IMR-90 (cell line): ENCODE data around the gene SNRK. TPM values are rescaled to one million over a fixed set of nuclear protein-coding genes. Genes with fewer than 3 reads are reported as not detected.

Experiments used
- ATAC-seq: fragments of 200-7000 bp; cut with Tn5 transposase; 2 replicates; pipeline ENCODE4 v1.9.1; 2020; ENCODE audit warnings: low read depth, mild to moderate bottlenecking, moderate library complexity
- BruUV-seq: library from RNA; stranded (reverse); fragments of 400-500 nt; replicated peaks from 2 replicates; lab custom pipeline; 2021; lab: Mats Ljungman, UMichigan
- CTCF ChIA-PET: fragments of 300-600 bp; formaldehyde crosslinking; extraction: SDS; loops from one replicate; lab custom pipeline; 2021; ENCODE audit warnings: antibody characterized with exemption; lab: Yijun Ruan, JAX
- POLR2A ChIA-PET: fragments of 300-600 bp; sonication (Branson Sonifier 250); formaldehyde crosslinking; loops from one replicate; lab custom pipeline; 2022; ENCODE audit warnings: antibody characterized with exemption; ENCODE audit not compliant: unreplicated experiment; lab: Charles Lee
- DNase-seq: peaks from one replicate; pipeline ENCODE4 v3.0.0; 2013
- H2AFZ ChIP-seq: replicated peaks from 2 replicates; pipeline ENCODE3; 2013; ENCODE audit warnings: low read length, mild to moderate bottlenecking; ENCODE audit not compliant: poor library complexity
- H2AK5ac ChIP-seq: 2 replicates; pipeline ENCODE4 v1.6.1; 2013; ENCODE audit warnings: low read depth, low read length, inconsistent platforms
- H2AK9ac ChIP-seq: replicated peaks from 2 replicates; pipeline ENCODE3; 2013; ENCODE audit warnings: mild to moderate bottlenecking, low read depth, low read length, moderate library complexity; ENCODE audit not compliant: poor library complexity
- H2BK120ac ChIP-seq: 2 replicates; pipeline ENCODE4 v1.6.1; 2013; ENCODE audit warnings: low read depth, low read length, inconsistent platforms
- H2BK15ac ChIP-seq: 3 replicates; pipeline ENCODE4 v1.6.1; 2013; ENCODE audit warnings: low read depth, low read length, inconsistent platforms
- H2BK20ac ChIP-seq: 2 replicates; pipeline ENCODE4 v1.6.1; 2013; ENCODE audit warnings: low read depth, mild to moderate bottlenecking, inconsistent platforms, low read length, moderate library complexity
- H2BK5ac ChIP-seq: 2 replicates; pipeline ENCODE4 v1.6.1; 2013; ENCODE audit warnings: mild to moderate bottlenecking, low read depth, low read length, inconsistent platforms; ENCODE audit not compliant: poor library complexity, severe bottlenecking
- H3K14ac ChIP-seq: replicated peaks from 2 replicates; pipeline ENCODE4 v1.6.1; 2013; ENCODE audit warnings: low read depth, low read length, inconsistent platforms
- H3K18ac ChIP-seq: 2 replicates; pipeline ENCODE4 v1.6.1; 2013; ENCODE audit warnings: low read depth, low read length, control low read depth
- H3K23ac ChIP-seq: 2 replicates; pipeline ENCODE4 v1.6.1; 2013; ENCODE audit warnings: low read depth, low read length, inconsistent platforms
- H3K27ac ChIP-seq: 2 replicates; pipeline ENCODE4 v1.5.1; 2013; ENCODE audit warnings: mild to moderate bottlenecking, control low read depth, low read length; ENCODE audit not compliant: insufficient read depth
- H3K27me3 ChIP-seq: 2 replicates; pipeline ENCODE4 v1.6.1; 2013; ENCODE audit warnings: low read length; ENCODE audit not compliant: control insufficient read depth, insufficient read depth
- H3K36me3 ChIP-seq: 2 replicates; pipeline ENCODE4 v1.6.1; 2013; ENCODE audit warnings: low read length, mixed read lengths; ENCODE audit not compliant: control insufficient read depth, insufficient read depth
- H3K4ac ChIP-seq: 2 replicates; pipeline ENCODE4 v1.6.1; 2013; ENCODE audit warnings: low read depth, low read length, inconsistent platforms
- H3K4me1 ChIP-seq: 2 replicates; pipeline ENCODE4 v1.6.1; 2013; ENCODE audit warnings: low read length, mixed read lengths; ENCODE audit not compliant: control insufficient read depth, insufficient read depth
- H3K4me2 ChIP-seq: 2 replicates; pipeline ENCODE4 v1.6.1; 2013; ENCODE audit warnings: low read depth, mild to moderate bottlenecking, control low read depth, low read length, moderate library complexity
- H3K4me3 ChIP-seq: 2 replicates; pipeline ENCODE4 v1.5.1; 2013; ENCODE audit warnings: low read depth, mild to moderate bottlenecking, control low read depth, low read length, moderate library complexity; ENCODE audit not compliant: insufficient read depth
- H3K56ac ChIP-seq: 2 replicates; pipeline ENCODE4 v1.6.1; 2013; ENCODE audit warnings: low read length, inconsistent platforms; ENCODE audit not compliant: insufficient read depth; ENCODE audit errors: extremely low read depth
- H3K79me1 ChIP-seq, 2 experiments: 2 replicates each; pipeline ENCODE4 v1.6.1; 2013; ENCODE audit warnings: low read length in 2 of 2, inconsistent platforms in 1 of 2, low read depth in 1 of 2
- H3K9ac ChIP-seq: 2 replicates; pipeline ENCODE4 v1.6.1; 2013; ENCODE audit warnings: low read depth, low read length, control low read depth
- H3K9me1 ChIP-seq: 2 replicates; pipeline ENCODE4 v1.6.1; 2013; ENCODE audit warnings: low read length, inconsistent platforms; ENCODE audit not compliant: insufficient read depth
- H3K9me3 ChIP-seq: 2 replicates; pipeline ENCODE4 v1.6.1; 2013; ENCODE audit warnings: low read length; ENCODE audit not compliant: control insufficient read depth, insufficient read depth
- H4K20me1 ChIP-seq: 2 replicates; pipeline ENCODE4 v1.6.1; 2013; ENCODE audit warnings: low read length, inconsistent platforms; ENCODE audit not compliant: insufficient read depth
- H4K5ac ChIP-seq: 2 replicates; pipeline ENCODE4 v1.6.1; 2013; ENCODE audit warnings: mild to moderate bottlenecking, low read depth, low read length, control low read depth
- H4K8ac ChIP-seq, 2 experiments: 2 replicates each; pipeline ENCODE4 v1.6.1; 2013; ENCODE audit warnings: low read depth in 2 of 2, low read length in 2 of 2, control low read depth in 1 of 2, inconsistent platforms in 1 of 2
- H4K91ac ChIP-seq: 2 replicates; pipeline ENCODE4 v1.6.1; 2013; ENCODE audit warnings: low read depth, low read length, inconsistent platforms; ENCODE audit not compliant: insufficient read depth
- CEBPB ChIP-seq: IDR thresholded peaks from 2 replicates; pipeline ENCODE4 v1.6.1; 2012; ENCODE audit warnings: low read depth, low read length, improper control_type of control experiment
- MXI1 ChIP-seq: IDR thresholded peaks from 2 replicates; pipeline ENCODE4 v1.6.1; 2012; ENCODE audit warnings: low read depth, mild to moderate bottlenecking, low read length, moderate library complexity, borderline replicate concordance
- POLR2A ChIP-seq: IDR thresholded peaks from 2 replicates; pipeline ENCODE4 v1.6.1; 2012; ENCODE audit warnings: mild to moderate bottlenecking, low read depth, low read length
- dilution Hi-C: fragments of 300-500 bp; cut with HindIII; formaldehyde crosslinking; loops from one replicate; pipeline ENCODE4 v1.14.3; 2018; ENCODE audit warnings: low sequenced_read_pairs; ENCODE audit not compliant: unreplicated experiment
- in situ Hi-C: fragments of 300-500 bp; cut with MboI; formaldehyde crosslinking; loops from 3 replicates; pipeline ENCODE4 v1.14.3; 2019; ENCODE audit warnings: low sequenced_read_pairs, inconsistent platforms, mixed read lengths
- intact Hi-C: fragments of 100-400 bp; cut with micrococcal nuclease; formaldehyde crosslinking; loops from 2 replicates; pipeline ENCODE4 v1.10.0; 2022
- polyA plus RNA-seq, 3 experiments: library from polyadenylated mRNA; depleted of rRNA; stranded (reverse); fragments of >200 nt; gene quantifications; 2 replicates each; pipeline ENCODE4 v1.2.3, GENCODE V29; 2012; ENCODE audit warnings: low replicate concordance in 1 of 3
- total RNA-seq: library from RNA; depleted of rRNA; stranded (reverse); fragments of >200 nt; gene quantifications from 2 replicates; pipeline ENCODE4 v1.2.3, GENCODE V29; 2012

Gene SNRK
- total and polyA plus RNA-seq, 2 of the 4 experiments (the other 2 are of a cell fraction), result 4.7 to 23.1 TPM

GRCh38 chr3:43243590-43244587 lies 42.5 kb upstream of the SNRK start (continued):
- TF ChIP-seq MXI1, result no peak
- TF ChIP-seq POLR2A, result no peak

- Histone ChIP-seq H3K79me1 (no peaks in the 10 kb centered on the region), H3K14ac (no peak overlapping the region), H2AK9ac (no peak overlapping the region), H4K5ac (no peak overlapping the region), H3K27ac (no peak overlapping the region), H3K23ac (no peak overlapping the region), H4K8ac (no peak overlapping the region), H3K4me1 (no peaks in the 10 kb centered on the region), H2AFZ (no peak overlapping the region), H3K36me3 (no peaks in the 10 kb centered on the region), H3K4me3 (no peak overlapping the region), H3K4ac (no peak overlapping the region), H3K9ac (no peak overlapping the region), H2BK120ac (no peak overlapping the region), H3K56ac (no peak overlapping the region), H2BK5ac (no peak overlapping the region), H3K18ac (no peak overlapping the region), H2BK20ac (no peak overlapping the region), H2AK5ac (no peak overlapping the region), H3K9me1 (no peaks in the 10 kb centered on the region), H4K91ac (no peak overlapping the region), H3K27me3 (peaks cover 32% of the 10 kb centered on the region), H3K4me2 (no peak overlapping the region), H2BK15ac (no peak overlapping the region), H3K9me3 (peaks cover 5% of the 10 kb centered on the region), H4K20me1 (no peaks in the 10 kb centered on the region)
- intact Hi-C loops, result no loop called here
- DNase-seq, result no peak
- dilution Hi-C loops, result no loop called here
- no peak for TF ChIP-seq CEBPB
- ChIA-PET POLR2A (no interaction called here), CTCF (no interaction called here)
- in situ Hi-C loops, result no loop called here
- BruUV-seq, result no TSS peak
- ATAC-seq, result no peak
Measured at GRCh38 chr3:43244694-43245093, 41.6 kb upstream of the SNRK start.
